Measurements from ENCODE around the gene PATL1. TPM values are rescaled to one million over a fixed set of nuclear protein-coding genes. Genes with fewer than 3 reads are reported as not detected.

PATL1 gene
- total RNA-seq, 2 donors from 2014 or later = 13.2 to 22.1 TPM

- Histone ChIP-seq H3K27ac (no peak overlapping the region), H3K9me3 (no peaks in the 10 kb centered on the region), H3K4me1 (peaks cover 0 to 35% of the 10 kb centered on the region in 2 donors), H3K27me3 (no peaks in the 10 kb centered on the region), H3K4me3 (no peak overlapping the region), H3K36me3 (peaks cover 65% of the 10 kb centered on the region)
- no peak for TF ChIP-seq CTCF (IDR thresholded peaks at IDR 0.05)
- DNase-seq (ENCODE audit: low spot score) = no peak
These were observed 61.0 kb downstream of the PATL1 start for GRCh38 chr11:59607703-59608454.

- DNase-seq (ENCODE audit: low spot score) = no peak
- TF ChIP-seq CTCF (IDR thresholded peaks at IDR 0.05) = no peak
These were observed 66.4 kb downstream of the PATL1 start for GRCh38 chr11:59602432-59602831.

GRCh38 chr11:59601788-59602187, 67.0 kb downstream of the PATL1 start:
- Histone ChIP-seq H3K9me3 (no peaks in the 10 kb centered on the region), H3K27ac (no peak overlapping the region), H3K4me1 (no peaks in the 10 kb centered on the region), H3K27me3 (no peaks in the 10 kb centered on the region), H3K36me3 (peaks cover 90% of the 10 kb centered on the region), H3K4me3 (no peak overlapping the region)
- DNase-seq (ENCODE audit: low spot score) = no peak
- no peak for TF ChIP-seq CTCF (IDR thresholded peaks at IDR 0.05)

More at GRCh38 chr11:59602432-59602831, 66.4 kb downstream of the PATL1 start:
- Histone ChIP-seq H3K36me3 (peaks cover 90% of the 10 kb centered on the region), H3K4me1 (no peaks in the 10 kb centered on the region), H3K4me3 (no peak overlapping the region), H3K9me3 (no peaks in the 10 kb centered on the region), H3K27ac (no peak overlapping the region), H3K27me3 (no peaks in the 10 kb centered on the region)

- H3K27me3 ChIP-seq = no peaks in the 10 kb centered on the region
- no peak overlapping the region for H3K4me3 ChIP-seq
- H3K4me1 ChIP-seq = no peaks in the 10 kb centered on the region
- TF ChIP-seq CTCF (IDR thresholded peaks at IDR 0.05) = no peak
- no peak for DNase-seq (ENCODE audit: low spot score)
- no peaks in the 10 kb centered on the region for H3K9me3 ChIP-seq
- peaks cover 79% of the 10 kb centered on the region for H3K36me3 ChIP-seq
- no peak overlapping the region for H3K27ac ChIP-seq
These were observed 68.2 kb downstream of the PATL1 start for GRCh38 chr11:59600636-59601035.

- no peak for TF ChIP-seq CTCF (IDR thresholded peaks at IDR 0.05)
These were observed 68.6 kb downstream of the PATL1 start for GRCh38 chr11:59600234-59600633.

GRCh38 chr11:59598961-59599360, 69.9 kb downstream of the PATL1 start:
- no peak overlapping the region for H3K4me3 ChIP-seq
- H3K4me1 ChIP-seq = no peaks in the 10 kb centered on the region
- no peaks in the 10 kb centered on the region for H3K27me3 ChIP-seq
- no peak for TF ChIP-seq CTCF (IDR thresholded peaks at IDR 0.05)
- DNase-seq (ENCODE audit: low spot score) = no peak
- H3K36me3 ChIP-seq = peaks cover 78% of the 10 kb centered on the region
- H3K9me3 ChIP-seq = no peaks in the 10 kb centered on the region
- H3K27ac ChIP-seq = no peak overlapping the region

More at GRCh38 chr11:59600234-59600633, 68.6 kb downstream of the PATL1 start:
- Histone ChIP-seq H3K4me3 (no peak overlapping the region), H3K27ac (no peak overlapping the region), H3K27me3 (no peaks in the 10 kb centered on the region), H3K36me3 (peaks cover 75% of the 10 kb centered on the region), H3K9me3 (no peaks in the 10 kb centered on the region), H3K4me1 (no peaks in the 10 kb centered on the region)
- no peak for DNase-seq (ENCODE audit: low spot score)

Data from right atrium auricular region (tissue), 2 donors.